Measurements from ENCODE around the gene LSM8. TPM values are rescaled to one million over a fixed set of nuclear protein-coding genes. Genes with fewer than 3 reads are reported as not detected.
"Not testable (repeated sequence)": the region's sequence is repeated elsewhere in the genome, so short reads cannot be mapped to it uniquely, and the experiment has no call there.

The LSM8 gene
- 18.8 and 21.8 TPM in 2 replicates for total RNA-seq

GRCh38 chr7:118183786-118184564 lies at the start of gene LSM8:
LSM8 (plus strand) TSS chr7:118184164; CDS start chr7:118184224, 60 bp downstream.
- DNase-seq (ENCODE audit: extremely low read depth, low read depth, low spot score) = peak; percentile 98

GRCh38 chr7:118134420-118134819 lies 49.5 kb upstream of the LSM8 start:
- not testable (repeated sequence) for DNase-seq (ENCODE audit: extremely low read depth, low read depth, low spot score)

- no peak for DNase-seq (ENCODE audit: extremely low read depth, low read depth, low spot score)
These were observed 43.5 kb upstream of the LSM8 start for GRCh38 chr7:118140468-118140867.

DNA sequence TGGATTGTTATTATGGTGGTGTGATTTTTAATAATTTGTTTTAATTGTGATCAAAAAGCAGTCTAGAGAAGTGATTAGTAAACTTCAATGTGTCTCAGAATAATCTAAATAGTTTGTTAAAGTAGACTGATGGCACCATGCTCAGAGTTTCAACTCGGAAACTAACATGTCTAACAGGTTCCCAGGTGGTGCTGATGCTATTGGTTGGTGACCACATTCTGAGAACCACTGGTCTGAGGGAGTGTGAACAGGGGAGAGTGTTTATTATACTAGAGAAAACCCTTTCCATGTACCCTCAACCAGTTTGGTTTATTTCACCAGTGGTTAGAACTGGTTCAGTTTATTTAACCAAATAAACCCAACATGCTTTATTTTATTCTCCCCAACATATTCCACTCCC lies 42.0 kb upstream of the LSM8 start:
- no peak for DNase-seq (ENCODE audit: extremely low read depth, low read depth, low spot score)

- DNase-seq (ENCODE audit: extremely low read depth, low read depth, low spot score) = no peak
These were observed 35.0 kb upstream of the LSM8 start for GRCh38 chr7:118148930-118149329.

DNA sequence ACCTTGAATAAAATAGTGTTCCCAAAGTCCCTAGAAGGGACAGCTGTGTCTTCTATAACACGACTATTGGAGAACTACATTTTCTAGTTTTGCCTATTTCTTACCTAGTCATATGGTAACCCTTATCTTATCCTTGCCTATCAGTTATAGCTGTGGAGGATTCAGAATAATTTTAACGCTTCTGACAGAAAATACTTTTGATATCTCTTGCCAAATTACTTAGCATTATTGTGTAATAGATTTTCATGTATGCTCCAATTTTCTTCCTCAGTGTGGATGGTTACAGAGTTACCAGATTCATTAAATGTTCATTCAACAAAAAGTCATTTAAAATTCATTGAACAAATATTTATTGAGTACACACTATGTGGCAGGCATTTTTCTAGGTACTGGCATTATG lies 34.6 kb upstream of the LSM8 start:
- DNase-seq (ENCODE audit: extremely low read depth, low read depth, low spot score) = no peak

DNA sequence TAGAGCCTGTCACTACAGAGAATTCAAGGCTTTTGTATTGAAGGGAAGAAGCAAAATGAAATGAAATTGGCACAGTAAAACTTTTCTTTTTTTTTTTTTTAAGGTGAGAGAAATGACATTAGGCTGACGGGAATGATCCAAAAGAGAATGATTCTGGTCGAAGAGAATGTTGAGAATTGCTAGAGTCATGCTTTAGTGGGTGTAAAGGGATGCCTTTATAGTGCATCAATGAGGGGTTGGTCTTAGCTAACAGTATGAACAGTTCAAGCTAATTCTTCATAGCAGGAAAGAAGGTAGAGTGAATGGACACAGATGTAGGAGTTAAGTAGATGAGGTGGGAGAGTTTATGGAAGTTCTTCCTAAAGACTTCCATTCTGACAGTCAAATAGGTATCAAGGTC lies 32.3 kb upstream of the LSM8 start:
- DNase-seq (ENCODE audit: extremely low read depth, low read depth, low spot score) = no peak

DNA sequence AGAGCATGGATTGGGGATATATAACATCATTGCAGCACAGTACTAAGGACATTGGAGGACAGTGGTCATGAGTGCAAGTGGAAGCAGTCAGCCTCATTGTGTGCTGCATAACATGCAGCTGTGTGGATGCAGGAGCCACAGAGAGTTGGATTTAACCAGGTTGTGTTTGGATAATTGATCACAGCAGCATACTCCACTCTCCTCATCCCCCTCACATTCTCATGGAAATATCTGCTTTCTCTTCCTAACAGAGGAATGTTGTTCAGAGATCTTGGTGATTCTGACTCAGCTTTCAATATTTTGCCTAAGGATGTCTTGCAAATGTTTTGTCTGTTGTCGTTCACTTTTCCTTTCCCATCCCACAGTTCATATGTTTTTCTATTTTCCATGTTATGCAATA lies 31.8 kb upstream of the LSM8 start:
- DNase-seq (ENCODE audit: extremely low read depth, low read depth, low spot score) = no peak

DNA sequence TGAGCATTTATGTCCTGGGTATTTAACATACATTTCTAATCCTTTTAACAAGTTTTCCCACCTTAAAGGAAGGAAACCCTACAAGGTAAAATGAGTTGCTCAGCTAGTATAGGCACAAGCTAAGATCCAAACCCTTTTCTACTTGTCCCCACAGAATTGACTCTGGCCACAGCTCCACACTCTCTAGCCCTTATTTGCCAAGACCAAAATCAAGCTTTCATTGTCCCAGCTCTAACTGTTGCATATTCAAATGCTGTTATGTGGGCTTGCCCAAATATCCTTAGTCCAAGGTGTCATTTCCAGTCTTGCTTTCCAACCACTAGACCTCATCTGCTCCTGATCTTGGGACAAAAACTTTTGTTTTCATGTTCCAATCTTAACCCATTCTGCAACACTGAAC lies 31.3 kb upstream of the LSM8 start:
- DNase-seq (ENCODE audit: extremely low read depth, low read depth, low spot score) = no peak

DNA sequence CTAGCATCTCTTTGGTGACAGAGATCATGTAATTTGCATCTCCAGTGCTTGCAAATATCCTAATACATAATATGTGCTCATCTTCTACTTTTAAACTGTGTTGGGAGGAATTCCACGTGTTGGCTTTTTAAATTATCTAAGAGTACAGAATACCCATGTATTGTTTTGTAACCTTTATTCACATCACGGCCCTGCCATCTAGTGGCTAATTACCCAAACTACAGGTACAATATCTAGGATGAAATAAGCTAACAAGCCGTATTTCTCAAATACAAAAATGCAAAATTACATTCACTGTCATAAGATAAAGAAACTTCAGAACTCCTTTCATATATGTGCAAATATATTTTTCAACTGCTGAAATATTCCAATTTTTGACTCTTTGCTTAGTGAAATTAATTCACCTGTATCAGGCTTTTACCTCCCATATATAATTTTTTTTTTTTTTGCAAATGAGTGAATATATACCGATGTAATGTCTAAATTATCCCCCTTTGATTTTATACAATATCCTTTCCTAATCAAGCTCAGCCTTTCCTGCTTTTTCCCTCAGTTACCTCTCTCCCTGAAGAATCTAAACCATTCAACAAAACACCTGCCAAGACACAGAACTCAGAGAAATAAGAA lies 30.3 kb upstream of the LSM8 start:
- DNase-seq (ENCODE audit: extremely low read depth, low read depth, low spot score) = no peak

DNA sequence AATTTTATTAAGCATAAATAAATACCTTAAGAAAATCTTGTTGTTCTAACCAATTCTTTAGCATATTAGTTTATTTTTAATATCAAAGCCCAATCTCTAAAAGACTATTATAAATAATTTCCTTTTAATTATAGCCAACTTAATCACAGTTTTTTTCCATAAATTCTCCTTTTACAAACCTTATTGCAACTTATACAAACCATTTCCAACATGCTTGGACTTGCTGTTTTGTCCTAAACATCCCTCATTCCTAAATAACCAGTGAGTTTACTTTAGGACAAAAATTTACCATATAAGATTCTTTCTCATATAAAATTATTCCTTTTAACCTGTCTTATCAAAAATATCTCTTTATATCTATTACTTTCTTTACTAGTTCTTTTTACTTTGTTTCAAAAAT lies 25.2 kb upstream of the LSM8 start:
- DNase-seq (ENCODE audit: extremely low read depth, low read depth, low spot score) = no peak

- DNase-seq (ENCODE audit: extremely low read depth, low read depth, low spot score) = no peak
These were observed 14.8 kb upstream of the LSM8 start for GRCh38 chr7:118169146-118169545.

DNA sequence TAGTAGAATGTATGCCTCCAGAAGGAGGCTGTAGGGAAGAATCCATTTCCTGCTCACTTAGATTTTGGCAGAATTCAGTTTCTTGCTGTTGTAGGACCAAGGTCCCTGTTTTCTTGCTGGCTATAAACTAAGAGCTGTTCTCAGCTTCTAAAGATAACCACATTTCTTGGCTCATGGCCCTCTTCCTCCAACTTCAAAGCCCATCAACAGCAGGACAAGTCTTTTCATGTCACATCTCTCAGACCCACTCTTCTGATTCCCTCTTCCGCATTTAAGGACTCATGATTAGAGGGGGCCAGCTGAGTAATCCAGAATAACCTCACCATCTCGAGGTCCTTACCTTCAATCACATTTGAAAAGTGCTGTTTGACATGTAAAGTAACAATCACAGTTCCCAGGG lies 8.2 kb upstream of the LSM8 start:
- DNase-seq (ENCODE audit: extremely low read depth, low read depth, low spot score) = no peak

- DNase-seq (ENCODE audit: extremely low read depth, low read depth, low spot score) = no peak
These were observed 4.8 kb upstream of the LSM8 start for GRCh38 chr7:118179191-118179590.

DNA sequence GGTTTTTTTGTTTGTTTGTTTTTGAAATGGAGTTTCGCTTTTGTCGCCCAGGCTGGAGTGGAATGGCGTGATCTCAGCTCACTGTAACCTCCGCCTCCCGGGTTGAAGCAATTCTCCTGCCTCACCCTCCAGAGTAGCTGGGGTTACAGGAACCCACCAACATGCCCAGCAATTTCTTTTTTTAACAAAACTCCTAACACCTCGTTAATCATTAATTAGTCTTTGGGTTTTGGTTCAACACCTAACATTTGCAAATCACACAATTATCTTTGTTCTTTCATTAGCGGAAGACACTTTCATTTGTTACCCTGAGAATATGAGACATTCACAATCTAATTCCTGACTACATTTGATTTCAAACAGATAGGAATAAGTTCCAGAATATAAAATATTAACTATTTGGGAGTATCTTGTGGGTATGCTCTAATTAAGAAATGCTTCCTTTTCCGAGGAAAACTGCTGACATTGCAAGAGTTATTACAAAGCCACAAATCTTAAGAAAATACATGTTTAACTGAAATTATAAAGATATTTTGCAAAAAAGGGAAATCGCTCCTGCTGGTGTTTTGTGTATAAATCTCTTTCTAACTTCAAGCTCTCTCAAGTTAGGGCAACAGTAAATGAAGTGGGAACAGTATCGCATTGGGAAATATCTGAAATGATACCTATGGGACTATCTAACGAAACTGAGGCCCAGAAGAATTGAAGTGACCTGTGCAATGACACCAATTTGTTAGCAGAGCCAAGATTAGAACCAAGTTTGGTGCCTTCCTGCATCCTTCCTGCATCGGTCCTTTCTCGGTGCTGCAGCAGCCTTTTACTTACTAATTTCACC lies 1.2 kb upstream of the LSM8 start:
- DNase-seq (ENCODE audit: extremely low read depth, low read depth, low spot score) = no peak

- DNase-seq (ENCODE audit: extremely low read depth, low read depth, low spot score) = peak; percentile 16
These were observed 557 bp upstream of the LSM8 start for GRCh38 chr7:118183428-118183785.

- DNase-seq (ENCODE audit: extremely low read depth, low read depth, low spot score) = peak; percentile 10
These were observed 589 bp downstream of the LSM8 start for GRCh38 chr7:118184565-118184940.

GRCh38 chr7:118185163-118185860 lies 1.3 kb downstream of the LSM8 start:
- DNase-seq (ENCODE audit: extremely low read depth, low read depth, low spot score) = no peak

- DNase-seq (ENCODE audit: extremely low read depth, low read depth, low spot score) = no peak
These were observed 2.5 kb downstream of the LSM8 start for GRCh38 chr7:118186501-118186900.

DNA sequence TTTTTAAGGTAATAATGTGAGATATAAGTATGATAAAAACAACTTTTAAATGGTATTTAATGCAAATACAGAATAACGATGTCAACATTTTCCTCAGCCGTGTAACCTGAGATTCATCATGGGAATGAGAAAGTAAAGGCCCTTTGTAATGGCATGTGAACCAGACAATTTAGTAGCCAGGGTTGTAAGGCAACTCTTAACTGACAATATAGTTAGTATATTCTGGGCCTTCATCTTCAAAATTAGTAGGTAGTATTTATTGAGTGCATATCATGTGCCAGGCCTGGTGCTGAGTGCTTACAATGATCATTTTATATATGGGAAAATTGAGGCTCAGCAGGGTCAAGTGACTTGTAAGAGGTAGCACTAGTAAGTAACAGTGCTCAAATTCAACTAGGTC lies 10.6 kb downstream of the LSM8 start:
- no peak for DNase-seq (ENCODE audit: extremely low read depth, low read depth, low spot score)

DNA sequence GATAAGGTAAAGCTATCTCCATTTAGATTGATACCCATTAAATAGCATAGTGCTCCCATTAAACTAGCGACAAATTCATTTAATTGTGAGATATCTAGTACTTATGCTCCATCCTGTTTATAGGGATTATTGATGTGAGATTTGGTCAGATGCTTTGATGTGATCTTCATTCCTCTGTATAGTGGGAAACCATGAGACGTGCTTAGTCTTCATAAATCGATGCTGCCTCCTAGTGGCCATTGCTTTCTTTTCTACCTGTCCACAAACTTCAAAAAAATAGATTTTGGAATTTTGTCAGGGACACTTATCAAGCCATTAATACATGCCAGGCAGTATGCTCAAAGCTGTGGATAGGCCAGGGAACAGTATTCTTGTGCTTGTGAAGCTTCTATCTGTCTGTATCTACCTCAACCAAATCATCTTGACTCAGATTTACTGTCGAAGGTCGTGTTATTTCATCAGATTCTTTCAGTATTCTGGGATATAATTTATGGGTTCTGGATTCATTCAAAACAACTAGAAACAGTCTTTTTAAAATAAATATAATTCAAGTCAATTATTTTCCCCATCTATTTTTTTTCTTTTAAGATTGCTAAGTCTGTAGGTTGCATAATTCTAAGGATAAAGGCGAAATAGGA lies 12.0 kb downstream of the LSM8 start:
- no peak for DNase-seq (ENCODE audit: extremely low read depth, low read depth, low spot score)

Measured in glomerular endothelial cell (primary cell).